NOMO-1 (cell line): Measurements from ENCODE around the gene MAP6D1.
A peak's percentile ranks its signal among the peaks of the same experiment; 100 is the strongest.
"Not testable (repeated sequence)": the region's sequence is repeated elsewhere in the genome, so short reads cannot be mapped to it uniquely, and the experiment has no call there.

Experiments
- DNase-seq, 2 experiments: peaks; one replicate each; lab custom pipeline; 2025; ENCODE audit not compliant: unreplicated experiment in 2 of 2; lab: John Stamatoyannopoulos, UW

Gene MAP6D1

GRCh38 chr3:183801601-183802000 lies 23.8 kb downstream of the MAP6D1 start:
- no peak for DNase-seq

- no peak for DNase-seq
Observed at GRCh38 chr3:183800243-183800863, 25.0 kb downstream of the MAP6D1 start.

GRCh38 chr3:183799461-183799860 lies 25.9 kb downstream of the MAP6D1 start:
- DNase-seq: no peak

GRCh38 chr3:183797996-183798395 lies 27.4 kb downstream of the MAP6D1 start:
- no peak for DNase-seq

GRCh38 chr3:183796372-183796771 lies 29.0 kb downstream of the MAP6D1 start:
- no peak for DNase-seq

GRCh38 chr3:183794452-183794851 lies 30.9 kb downstream of the MAP6D1 start:
- no peak for DNase-seq

GRCh38 chr3:183792976-183793375 lies 32.4 kb downstream of the MAP6D1 start:
- DNase-seq: no peak

GRCh38 chr3:183790700-183791099 lies 34.7 kb downstream of the MAP6D1 start:
- no peak for DNase-seq

- no peak for DNase-seq
Observed at GRCh38 chr3:183789826-183790225, 35.6 kb downstream of the MAP6D1 start.

GRCh38 chr3:183784503-183784902 lies 40.9 kb downstream of the MAP6D1 start:
- not testable (repeated sequence) for DNase-seq

GRCh38 chr3:183782576-183783276 lies 42.7 kb downstream of the MAP6D1 start:
- DNase-seq: no peak

- no peak for DNase-seq
Observed at GRCh38 chr3:183781246-183781645, 44.1 kb downstream of the MAP6D1 start.

GRCh38 chr3:183779896-183780465 lies 45.4 kb downstream of the MAP6D1 start:
- peak; percentile 29 to 84 for DNase-seq

GRCh38 chr3:183777016-183777618 lies 48.3 kb downstream of the MAP6D1 start:
- no peak for DNase-seq

- DNase-seq: peak; percentile 23 to 60
Observed at GRCh38 chr3:183776451-183776850, 48.9 kb downstream of the MAP6D1 start.

- DNase-seq: peak in 1 of 2 experiments; percentile 25
Observed at GRCh38 chr3:183775781-183776180, 49.6 kb downstream of the MAP6D1 start.

- no peak for DNase-seq
Observed at GRCh38 chr3:183774631-183775030, 50.7 kb downstream of the MAP6D1 start.

GRCh38 chr3:183769453-183769852 lies 55.9 kb downstream of the MAP6D1 start:
- no peak for DNase-seq

GRCh38 chr3:183768114-183768513 lies 57.3 kb downstream of the MAP6D1 start:
- DNase-seq: no peak

- peak in 1 of 2 experiments; percentile 69 for DNase-seq
Observed at GRCh38 chr3:183766745-183767606, 58.4 kb downstream of the MAP6D1 start.

- DNase-seq: no peak
Observed at GRCh38 chr3:183766107-183766506, 59.3 kb downstream of the MAP6D1 start.
